Large intestine (tissue), 3 donors: ENCODE data around the gene ARMC9. TPM values are rescaled to one million over a fixed set of nuclear protein-coding genes. Genes with fewer than 3 reads are reported as not detected.

Experiments
- DNase-seq, 2 donors: peaks; one replicate each; pipeline versions ENCODE4 v3.0.0 to v3.0.0-alpha.2; 2013
- H3K27ac ChIP-seq: one replicate; pipeline ENCODE4 v1.5.1; 2013; ENCODE audit warnings: low read length
- H3K27me3 ChIP-seq: 2 replicates; pipeline ENCODE4 v1.6.1; 2013; ENCODE audit warnings: low read length; ENCODE audit not compliant: control insufficient read depth, insufficient read depth
- H3K36me3 ChIP-seq: 2 replicates; pipeline ENCODE4 v1.6.1; 2013; ENCODE audit warnings: low read length; ENCODE audit not compliant: control insufficient read depth, insufficient read depth
- H3K4me1 ChIP-seq: one replicate; pipeline ENCODE4 v1.6.1; 2013; ENCODE audit warnings: low read length; ENCODE audit not compliant: control insufficient read depth, insufficient read depth
- H3K4me3 ChIP-seq: one replicate; pipeline ENCODE4 v1.5.1; 2013; ENCODE audit warnings: low read length
- H3K9me3 ChIP-seq: one replicate; pipeline ENCODE4 v1.6.1; 2013; ENCODE audit warnings: mild to moderate bottlenecking, low read depth, low read length, moderate library complexity; ENCODE audit not compliant: control insufficient read depth
- WGBS: methylation state at CpG from one replicate; pipeline ENCODE4 v1.1.5; 2013; ENCODE audit warnings: low lambda C conversion rate; ENCODE audit not compliant: insufficient coverage; 5-methylcytosine and 5-hydroxymethylcytosine counted together
- polyA plus RNA-seq: library from polyadenylated mRNA; unstranded; fragments of 120-200 nt; gene quantifications from one replicate; pipeline ENCODE4 v1.2.1, GENCODE V29; 2013

Gene ARMC9
- polyA plus RNA-seq, 1 donor, result 14.4 TPM

DNA sequence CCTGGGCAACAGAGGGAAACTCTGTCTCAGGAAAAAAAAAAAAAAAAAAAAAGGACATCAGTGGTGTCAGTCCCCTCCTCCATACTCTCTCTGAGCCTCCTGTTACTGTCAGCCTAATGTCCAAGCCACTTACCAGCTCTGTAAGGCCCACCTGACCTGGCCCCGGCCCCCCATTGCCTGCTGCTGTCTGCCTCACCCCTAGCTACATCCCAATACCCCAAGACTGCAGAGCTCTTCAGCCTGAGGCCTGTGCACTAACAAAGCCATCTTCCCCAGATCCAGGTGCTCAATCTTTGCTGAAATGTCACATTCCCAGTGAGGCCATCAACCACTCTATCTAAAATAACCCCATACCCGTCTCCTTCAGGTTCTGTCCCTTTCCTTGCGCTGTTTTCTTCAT is 5.7 kb downstream of the ARMC9 start:
- Histone ChIP-seq H3K4me1 (no peaks in the 10 kb centered on the region), H3K4me3 (no peak overlapping the region), H3K36me3 (peaks cover 25% of the 10 kb centered on the region), H3K27me3 (no peaks in the 10 kb centered on the region), H3K27ac (no peak overlapping the region), H3K9me3 (no peaks in the 10 kb centered on the region)
- no peak for DNase-seq
- WGBS, result 100% methylated on average over 2 of the region's 3 CpGs

DNA sequence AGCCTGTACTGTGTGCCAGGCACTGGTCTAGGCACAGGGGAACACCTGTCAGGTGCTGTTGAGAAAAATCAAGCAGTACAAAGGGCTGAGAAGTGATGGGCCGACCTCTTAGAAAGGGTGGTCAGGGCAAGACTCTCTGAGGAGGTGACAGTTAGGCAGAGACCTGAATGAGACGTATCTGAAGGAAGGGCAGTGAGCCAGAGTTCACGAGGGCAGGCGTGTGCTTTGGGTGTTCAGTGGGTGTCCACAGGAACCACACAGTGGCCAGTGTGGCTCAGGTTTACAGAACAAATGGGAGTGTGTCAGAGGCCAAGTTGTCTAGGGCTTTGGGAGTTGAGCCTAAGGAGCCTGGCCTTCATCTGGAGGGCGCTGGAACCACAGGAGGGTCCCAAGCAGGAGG is 6.2 kb downstream of the ARMC9 start:
- no peaks in the 10 kb centered on the region for H3K9me3 ChIP-seq
- DNase-seq, result no peak
- no peaks in the 10 kb centered on the region for H3K4me1 ChIP-seq
- peaks cover 26% of the 10 kb centered on the region for H3K36me3 ChIP-seq
- H3K27ac ChIP-seq, result no peak overlapping the region
- no peak overlapping the region for H3K4me3 ChIP-seq
- no peaks in the 10 kb centered on the region for H3K27me3 ChIP-seq
- WGBS, result 100% methylated on average over 1 of the region's 5 CpGs

DNA sequence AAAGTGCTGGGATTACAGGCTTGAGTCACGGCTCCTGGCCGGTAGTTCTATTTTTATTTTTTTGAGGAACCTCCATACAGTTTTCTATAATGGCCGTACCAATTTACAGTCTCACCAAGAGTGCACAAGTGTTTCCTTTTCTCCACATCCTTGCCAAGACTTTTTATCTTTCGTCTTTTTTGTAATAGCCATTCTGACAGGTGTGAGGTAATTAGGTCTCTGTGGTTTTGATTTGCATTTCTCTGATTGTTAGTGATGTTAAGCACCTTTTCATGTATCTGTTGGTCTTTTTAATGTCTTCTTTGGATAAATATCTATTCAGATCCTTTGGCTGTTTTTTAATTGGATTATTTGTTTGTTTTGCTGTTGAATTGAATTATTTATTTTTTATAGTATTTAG is 9.3 kb downstream of the ARMC9 start:
- no peak overlapping the region for H3K4me3 ChIP-seq
- 100% methylated on average over 2 of the region's 4 CpGs for WGBS
- H3K27ac ChIP-seq, result no peak overlapping the region
- no peaks in the 10 kb centered on the region for H3K9me3 ChIP-seq
- no peak for DNase-seq
- H3K4me1 ChIP-seq, result no peaks in the 10 kb centered on the region
- H3K27me3 ChIP-seq, result no peaks in the 10 kb centered on the region
- peaks cover 31% of the 10 kb centered on the region for H3K36me3 ChIP-seq

DNA sequence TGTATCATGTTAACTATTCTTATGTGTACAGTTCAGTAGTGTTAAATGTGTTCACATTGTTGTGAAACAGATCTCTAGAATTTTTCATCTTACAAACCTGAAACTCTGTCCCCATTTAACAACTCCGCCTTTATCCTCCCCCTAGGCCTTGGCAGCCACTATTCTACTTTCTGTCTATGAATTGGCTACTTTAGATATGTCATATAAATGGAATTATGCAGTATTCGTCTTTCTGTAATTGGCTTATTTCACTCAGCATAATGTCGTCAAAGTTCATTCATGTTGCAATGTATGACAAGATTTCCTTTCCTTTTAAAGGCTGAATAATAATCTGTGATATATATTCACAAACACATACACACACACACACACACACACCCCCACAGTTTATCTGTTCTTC is 12.4 kb downstream of the ARMC9 start:
- Histone ChIP-seq H3K4me3 (no peak overlapping the region), H3K4me1 (no peaks in the 10 kb centered on the region), H3K27me3 (no peaks in the 10 kb centered on the region), H3K27ac (no peak overlapping the region), H3K9me3 (no peaks in the 10 kb centered on the region), H3K36me3 (peaks cover 30% of the 10 kb centered on the region)
- 94% methylated on average over 3 of the region's 3 CpGs for WGBS
- no peak for DNase-seq

DNA sequence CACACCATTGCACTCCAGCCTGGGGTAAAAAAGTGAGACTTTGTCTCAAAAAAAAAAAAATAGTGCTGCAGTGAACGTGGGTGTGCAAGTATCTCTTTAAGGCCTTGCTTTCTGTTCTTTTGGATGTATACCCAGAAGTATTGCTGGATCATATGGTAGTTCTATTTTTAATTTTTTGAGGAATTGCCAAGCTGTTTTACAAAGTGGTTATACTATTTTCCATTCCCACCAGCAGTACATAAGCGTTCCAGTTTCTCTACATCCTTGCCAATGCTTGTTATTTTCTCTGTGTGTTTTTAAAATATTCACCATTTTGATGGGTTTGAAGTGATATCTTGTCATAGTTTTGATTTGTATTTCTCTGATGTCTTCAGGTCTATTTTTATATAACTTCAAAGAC is 13.1 kb downstream of the ARMC9 start:
- no peaks in the 10 kb centered on the region for H3K9me3 ChIP-seq
- H3K36me3 ChIP-seq, result peaks cover 32% of the 10 kb centered on the region
- no peak for DNase-seq
- H3K27ac ChIP-seq, result peak overlapping the region; percentile 30
- 86% methylated on average over 1 of the region's 2 CpGs for WGBS
- H3K4me3 ChIP-seq, result no peak overlapping the region
- H3K27me3 ChIP-seq, result no peaks in the 10 kb centered on the region
- no peaks in the 10 kb centered on the region for H3K4me1 ChIP-seq

DNA sequence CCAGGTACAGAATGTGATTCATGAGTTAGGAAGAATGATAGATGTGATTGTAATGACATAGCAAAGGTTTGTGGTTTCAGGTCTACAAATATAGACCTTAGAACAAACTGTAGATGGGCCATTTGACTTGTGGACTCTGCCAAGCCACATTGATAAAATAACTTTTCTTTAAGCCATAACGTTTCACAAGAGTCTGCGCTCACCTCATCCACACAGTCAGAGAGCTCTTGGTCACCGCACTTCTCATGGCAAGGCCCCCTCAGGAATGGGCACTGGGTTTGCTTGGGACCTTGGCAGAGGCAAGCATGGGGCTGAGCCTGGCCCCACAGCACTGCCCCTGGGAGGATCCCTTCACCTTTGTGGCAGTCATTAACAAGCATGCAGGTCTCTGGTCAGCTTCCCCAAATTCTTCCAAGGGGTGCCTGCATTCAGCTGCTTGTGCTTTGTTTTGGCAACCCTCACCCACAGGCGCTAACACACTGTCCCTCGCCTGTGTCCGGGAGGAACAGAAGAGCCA is 14.0 kb downstream of the ARMC9 start:
- no peaks in the 10 kb centered on the region for H3K27me3 ChIP-seq
- peaks cover 35% of the 10 kb centered on the region for H3K36me3 ChIP-seq
- no CpG with 5 or more reads among the region's 6 CpGs for WGBS
- H3K27ac ChIP-seq, result no peak overlapping the region
- no peak for DNase-seq
- H3K4me3 ChIP-seq, result no peak overlapping the region
- no peaks in the 10 kb centered on the region for H3K4me1 ChIP-seq
- no peaks in the 10 kb centered on the region for H3K9me3 ChIP-seq

DNA sequence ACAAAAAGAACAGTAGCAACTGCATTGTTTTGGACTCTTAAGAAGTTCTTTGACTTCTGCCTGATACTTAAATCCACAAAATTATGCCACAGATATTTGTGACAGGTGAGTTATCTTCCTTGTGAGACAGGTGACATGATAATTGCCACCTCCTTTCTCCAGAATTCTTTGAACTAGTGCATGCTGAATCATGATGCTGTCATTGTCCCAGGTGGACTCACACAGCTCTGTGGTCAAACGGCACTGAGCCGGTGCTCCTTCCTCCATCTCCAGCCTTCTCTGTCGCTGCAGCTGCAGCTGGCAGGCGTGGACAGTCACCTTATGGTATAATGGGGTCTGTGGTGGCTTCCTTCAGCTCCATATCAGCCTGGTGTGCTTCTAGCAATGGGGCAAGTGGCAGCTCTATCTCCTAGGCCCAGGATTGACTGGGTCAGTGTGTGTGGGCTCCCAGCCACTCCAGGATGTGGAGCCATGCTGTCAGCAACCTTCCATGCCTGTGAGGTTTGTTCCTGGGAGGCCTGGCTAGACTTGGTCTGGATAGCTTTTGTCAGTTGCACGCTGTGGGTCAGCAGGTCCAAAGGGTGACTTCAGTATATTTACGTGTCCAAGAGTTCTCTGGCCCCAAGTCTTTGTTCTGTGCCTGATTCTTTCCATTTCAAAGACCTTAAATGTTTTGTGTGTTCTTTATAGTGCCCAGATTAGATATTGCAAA is 15.7 kb downstream of the ARMC9 start:
- Histone ChIP-seq H3K4me3 (no peak overlapping the region), H3K9me3 (no peaks in the 10 kb centered on the region), H3K4me1 (no peaks in the 10 kb centered on the region), H3K27me3 (no peaks in the 10 kb centered on the region), H3K36me3 (peaks cover 30% of the 10 kb centered on the region), H3K27ac (no peak overlapping the region)
- no CpG with 5 or more reads among the region's 6 CpGs for WGBS
- DNase-seq, result no peak

DNA sequence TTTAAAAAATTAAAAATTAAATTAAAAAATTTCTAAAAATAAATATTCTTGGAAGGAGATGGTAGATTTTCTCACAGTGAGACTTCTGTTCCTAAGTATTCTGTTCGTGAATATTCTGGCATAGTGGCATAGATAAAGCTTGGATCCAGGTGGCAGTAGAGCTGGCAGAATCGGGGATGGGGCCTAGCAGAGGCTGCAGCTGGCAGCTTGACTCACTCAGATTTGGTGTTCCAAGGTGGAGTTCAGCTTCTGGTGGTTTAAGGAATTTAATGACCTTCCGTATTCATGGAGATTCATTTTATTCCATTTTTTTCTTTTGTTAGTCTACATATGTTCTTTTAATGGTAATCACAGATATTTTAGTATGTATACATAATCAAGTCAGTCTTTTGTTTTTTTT is 19.9 kb downstream of the ARMC9 start:
- WGBS, result 100% methylated on average over 1 of the region's 3 CpGs
- H3K4me3 ChIP-seq, result no peak overlapping the region
- no peaks in the 10 kb centered on the region for H3K9me3 ChIP-seq
- no peaks in the 10 kb centered on the region for H3K4me1 ChIP-seq
- no peak overlapping the region for H3K27ac ChIP-seq
- H3K27me3 ChIP-seq, result no peaks in the 10 kb centered on the region
- peaks cover 29% of the 10 kb centered on the region for H3K36me3 ChIP-seq
- no peak for DNase-seq

DNA sequence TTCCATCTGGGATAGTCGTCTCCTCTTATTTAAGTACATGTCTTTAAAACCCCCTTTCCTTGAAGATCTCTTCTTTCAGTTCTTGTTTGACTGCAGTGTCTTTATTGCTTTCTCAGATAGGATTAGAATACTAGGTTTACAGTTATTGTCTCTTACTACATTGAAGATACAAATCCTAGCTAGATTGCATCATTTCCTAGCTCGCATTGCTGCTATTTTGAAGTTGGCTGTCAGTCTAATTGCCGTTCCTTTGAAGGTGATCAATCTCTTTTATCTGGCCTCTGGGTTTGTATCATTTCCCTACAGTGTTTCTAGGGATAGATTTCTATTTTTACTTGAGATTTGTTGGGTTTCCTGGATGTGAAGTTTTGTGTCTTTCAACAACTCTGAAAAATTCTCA is 20.9 kb downstream of the ARMC9 start:
- Histone ChIP-seq H3K27ac (no peak overlapping the region), H3K4me3 (no peak overlapping the region), H3K27me3 (no peaks in the 10 kb centered on the region), H3K4me1 (no peaks in the 10 kb centered on the region), H3K9me3 (no peaks in the 10 kb centered on the region), H3K36me3 (peaks cover 27% of the 10 kb centered on the region)
- 100% methylated on average over 1 of the region's 3 CpGs for WGBS
- no peak for DNase-seq

DNA sequence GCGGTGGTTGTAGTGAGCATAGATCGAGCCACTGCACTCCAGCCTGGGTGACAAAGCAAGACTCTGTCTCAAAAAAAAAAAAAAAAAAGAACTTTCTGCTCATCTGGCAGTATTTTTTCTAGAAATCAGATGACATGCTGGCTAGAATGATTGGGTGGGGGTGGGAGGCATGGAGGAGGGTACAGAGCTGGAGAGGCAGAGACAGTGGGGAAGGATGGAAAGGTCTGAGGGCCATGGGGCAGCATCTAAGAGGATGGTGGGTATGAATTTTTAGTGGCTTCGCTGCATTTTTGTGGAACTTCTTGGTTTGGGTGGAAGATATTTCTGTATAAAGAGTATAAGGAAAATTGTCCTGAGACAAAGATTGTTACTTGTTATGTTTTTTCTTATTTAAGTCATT is 23.3 kb downstream of the ARMC9 start:
- Histone ChIP-seq H3K27ac (peak overlapping the region; percentile 42), H3K36me3 (peaks cover 18% of the 10 kb centered on the region), H3K4me1 (no peaks in the 10 kb centered on the region), H3K9me3 (no peaks in the 10 kb centered on the region), H3K27me3 (no peaks in the 10 kb centered on the region), H3K4me3 (no peak overlapping the region)
- no CpG with 5 or more reads among the region's 3 CpGs for WGBS
- DNase-seq, result no peak
